Liver (tissue), 3 donors: ENCODE results near the gene ERI3.

Experiments
- CTCF ChIP-seq: fragments of 150-350 bp; IDR thresholded peaks from 2 replicates; pipeline ENCODE4 v1.5.1; 2017; ENCODE audit warnings: improper control_type of control experiment, low read depth, low read length; ENCODE audit not compliant: missing input control
- REST ChIP-seq: IDR thresholded peaks from 2 replicates; pipeline ENCODE4 v1.6.1; 2016; ENCODE audit warnings: antibody characterized with exemption, mild to moderate bottlenecking
- RXRA ChIP-seq, 2 donors: IDR thresholded peaks; 2 replicates each; pipeline ENCODE4 v1.6.1; 2017 to 2018; ENCODE audit warnings: antibody characterized with exemption in 2 of 2, mild to moderate bottlenecking in 1 of 2
- YY1 ChIP-seq: IDR thresholded peaks from 2 replicates; pipeline ENCODE4 v1.6.1; 2016; ENCODE audit warnings: antibody characterized with exemption, mild to moderate bottlenecking
- donor health status: healthy.
- donor health status: healthy.

GRCh38 chr1:44301442-44301841, 53.6 kb downstream of the ERI3 start:
- TF ChIP-seq CTCF, result no peak
- TF ChIP-seq YY1, result no peak
- TF ChIP-seq REST, result no peak
- no peak for TF ChIP-seq RXRA (IDR thresholded peaks at IDR 0.05)
